ENCODE measurements around the gene FBN2. TPM values are rescaled to one million over a fixed set of nuclear protein-coding genes. Genes with fewer than 3 reads are reported as not detected.

The FBN2 gene
- total and polyA plus RNA-seq, 8 donors, result 2.7 to 64.3 (median 54.3) TPM

DNA sequence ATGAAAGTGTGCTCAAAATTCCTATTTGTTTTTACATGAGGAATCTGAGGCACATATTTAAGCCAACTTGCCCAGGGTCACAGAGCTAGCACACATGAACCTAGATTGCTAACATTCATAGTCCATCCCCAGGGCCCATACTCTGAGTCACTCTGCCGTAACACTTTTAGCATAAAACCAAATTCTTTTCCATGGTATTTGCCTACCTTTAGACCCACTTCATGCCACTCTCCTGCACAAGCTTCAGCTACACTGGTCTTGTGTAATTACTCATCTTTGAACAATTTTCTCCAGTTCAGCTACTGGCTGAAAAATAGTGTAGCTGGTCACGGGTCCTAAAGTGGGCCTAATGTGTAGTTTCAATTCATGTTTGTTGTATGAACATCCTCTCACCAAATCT lies 253.8 kb downstream of the FBN2 start:
- ATAC-seq (no peak), DNase-seq (no peak)
- Histone ChIP-seq H3K9me3 (no peaks in the 10 kb centered on the region), H3K36me3 (peaks cover 0 to 4% of the 10 kb centered on the region in 2 donors), H3K27me3 (no peaks in the 10 kb centered on the region), H3K4me1 (no peaks in the 10 kb centered on the region), H3K4me3 (no peak overlapping the region), H3K27ac (no peak overlapping the region)
- TF ChIP-seq, protein P1, sequence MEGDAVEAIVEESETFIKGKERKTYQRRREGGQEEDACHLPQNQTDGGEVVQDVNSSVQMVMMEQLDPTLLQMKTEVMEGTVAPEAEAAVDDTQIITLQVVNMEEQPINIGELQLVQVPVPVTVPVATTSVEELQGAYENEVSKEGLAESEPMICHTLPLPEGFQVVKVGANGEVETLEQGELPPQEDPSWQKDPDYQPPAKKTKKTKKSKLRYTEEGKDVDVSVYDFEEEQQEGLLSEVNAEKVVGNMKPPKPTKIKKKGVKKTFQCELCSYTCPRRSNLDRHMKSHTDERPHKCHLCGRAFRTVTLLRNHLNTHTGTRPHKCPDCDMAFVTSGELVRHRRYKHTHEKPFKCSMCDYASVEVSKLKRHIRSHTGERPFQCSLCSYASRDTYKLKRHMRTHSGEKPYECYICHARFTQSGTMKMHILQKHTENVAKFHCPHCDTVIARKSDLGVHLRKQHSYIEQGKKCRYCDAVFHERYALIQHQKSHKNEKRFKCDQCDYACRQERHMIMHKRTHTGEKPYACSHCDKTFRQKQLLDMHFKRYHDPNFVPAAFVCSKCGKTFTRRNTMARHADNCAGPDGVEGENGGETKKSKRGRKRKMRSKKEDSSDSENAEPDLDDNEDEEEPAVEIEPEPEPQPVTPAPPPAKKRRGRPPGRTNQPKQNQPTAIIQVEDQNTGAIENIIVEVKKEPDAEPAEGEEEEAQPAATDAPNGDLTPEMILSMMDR (IDR thresholded peaks at IDR 0.05), result no peak
- intact Hi-C loops (cut with DNase I), result no loop called here

DNA sequence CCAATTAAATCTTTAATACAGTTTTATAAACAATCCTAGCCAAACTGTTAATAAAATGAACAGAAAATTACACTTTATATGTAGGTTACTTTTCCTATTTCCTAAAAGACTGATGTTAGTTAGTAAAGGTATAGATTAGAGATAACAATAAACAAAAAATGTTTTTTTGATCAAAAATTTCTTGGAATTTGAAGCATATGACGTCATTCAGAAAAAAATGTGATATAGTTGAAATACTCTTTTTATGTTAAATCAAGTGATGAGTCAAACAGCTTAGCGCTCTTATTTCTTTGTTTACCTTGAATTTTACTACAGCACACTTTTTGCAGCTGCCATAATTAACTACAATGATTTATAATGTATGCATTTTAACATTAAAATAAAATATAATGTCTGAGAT lies 258.7 kb downstream of the FBN2 start:
- no peak overlapping the region for H3K4me3 ChIP-seq
- ATAC-seq (no peak), DNase-seq (no peak)
- TF ChIP-seq, protein P1 (IDR thresholded peaks at IDR 0.05), result no peak
- no peaks in the 10 kb centered on the region for H3K36me3 ChIP-seq
- intact Hi-C loops (cut with DNase I), result no loop called here
- H3K27ac ChIP-seq, result no peak overlapping the region
- no peaks in the 10 kb centered on the region for H3K4me1 ChIP-seq
- no peaks in the 10 kb centered on the region for H3K27me3 ChIP-seq
- H3K9me3 ChIP-seq, result no peaks in the 10 kb centered on the region

DNA sequence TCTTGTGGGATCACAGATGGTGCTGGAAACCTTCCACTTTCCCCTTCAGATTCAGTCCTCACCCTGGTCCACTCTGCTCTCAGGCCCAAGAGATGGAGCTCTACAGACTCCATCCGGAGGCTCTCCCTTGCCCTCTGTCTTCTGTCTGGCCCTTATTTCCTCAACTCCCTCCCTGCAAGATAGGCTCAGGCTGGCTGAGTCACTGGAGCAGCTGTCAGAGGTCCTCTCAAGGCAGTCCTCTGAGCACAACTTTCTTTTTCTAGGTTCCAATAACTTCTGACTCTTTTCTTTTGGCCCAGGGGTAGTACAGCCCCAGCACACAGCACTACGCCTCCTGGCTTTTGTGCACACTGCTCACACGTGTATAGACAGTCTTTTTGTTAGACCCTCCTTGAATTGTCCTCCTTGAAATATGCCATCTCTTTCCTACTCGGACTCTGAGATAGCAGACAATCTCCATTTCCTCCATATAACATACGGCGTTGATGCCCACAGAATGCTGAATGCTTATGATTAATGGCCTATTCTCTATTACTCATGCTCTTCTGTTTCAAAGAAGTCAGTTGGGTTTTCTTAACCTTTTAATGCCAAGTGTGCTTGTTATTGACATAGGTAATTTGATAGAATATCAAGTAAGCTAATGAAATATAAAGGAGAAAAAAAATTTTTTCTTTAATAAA lies 261.4 kb downstream of the FBN2 start:
- Histone ChIP-seq H3K27me3 (no peaks in the 10 kb centered on the region), H3K27ac (no peak overlapping the region), H3K9me3 (no peaks in the 10 kb centered on the region), H3K4me3 (no peak overlapping the region), H3K4me1 (no peaks in the 10 kb centered on the region), H3K36me3 (no peaks in the 10 kb centered on the region)
- DNase-seq, result no peak
- intact Hi-C loops (cut with DNase I), result no loop called here
- TF ChIP-seq, protein P1 (IDR thresholded peaks at IDR 0.05), result no peak
- ATAC-seq, result no peak

DNA sequence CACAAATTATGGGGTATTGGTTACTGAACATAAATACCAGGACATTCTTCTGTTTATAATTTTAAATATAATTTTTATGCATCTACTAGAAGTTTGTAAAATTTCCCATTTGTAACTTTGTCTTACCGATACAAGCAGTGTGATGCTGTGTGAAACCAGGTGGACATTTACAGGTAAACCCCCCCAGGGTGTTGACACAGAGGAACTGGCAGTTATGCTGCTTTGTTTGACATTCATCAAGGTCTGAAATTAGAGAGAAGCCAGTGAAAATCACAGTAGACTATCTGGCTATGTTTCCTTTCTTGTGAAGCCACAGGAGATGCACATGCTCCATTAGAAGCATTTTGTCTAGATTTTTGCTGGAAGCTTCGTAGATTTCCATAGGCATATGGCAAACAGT lies 263.6 kb downstream of the FBN2 start:
- Histone ChIP-seq H3K36me3 (no peaks in the 10 kb centered on the region), H3K27me3 (no peaks in the 10 kb centered on the region), H3K27ac (no peak overlapping the region), H3K9me3 (no peaks in the 10 kb centered on the region), H3K4me1 (no peaks in the 10 kb centered on the region), H3K4me3 (no peak overlapping the region)
- no peak for ATAC-seq
- DNase-seq, result no peak
- TF ChIP-seq, protein P1 (IDR thresholded peaks at IDR 0.05), result no peak
- intact Hi-C loops (cut with DNase I), result no loop called here

DNA sequence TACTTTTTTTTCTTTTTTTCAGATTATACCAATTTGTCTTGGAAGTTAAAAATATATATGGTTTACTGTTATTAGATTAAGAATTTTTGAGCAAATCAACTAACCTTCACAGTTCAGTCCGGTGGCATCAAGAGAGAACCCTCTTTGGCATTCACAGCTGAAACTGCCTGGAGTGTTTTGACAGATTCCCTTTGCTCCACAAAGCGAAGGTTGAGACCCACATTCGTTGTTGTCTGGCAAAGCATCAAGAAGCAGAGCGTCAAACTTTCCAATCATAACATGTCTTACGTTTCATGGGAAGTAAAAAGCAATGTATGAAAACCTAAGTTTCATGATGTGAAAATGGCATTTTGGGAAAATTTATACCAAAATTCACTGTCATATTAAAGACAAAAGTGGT lies 264.3 kb downstream of the FBN2 start:
- ATAC-seq (no peak), DNase-seq (no peak)
- H3K27ac ChIP-seq, result no peak overlapping the region
- TF ChIP-seq, protein P1 (IDR thresholded peaks at IDR 0.05), result no peak
- intact Hi-C loops (cut with DNase I), result no loop called here
- H3K4me1 ChIP-seq, result no peaks in the 10 kb centered on the region
- H3K36me3 ChIP-seq, result no peaks in the 10 kb centered on the region
- H3K27me3 ChIP-seq, result no peaks in the 10 kb centered on the region
- no peaks in the 10 kb centered on the region for H3K9me3 ChIP-seq
- no peak overlapping the region for H3K4me3 ChIP-seq
